Activated T-cell treated with anti-CD3 and anti-CD28 coated beads for 24 hours (primary cell): ENCODE measurements around the gene VAC14.
"Not testable (repeated sequence)": the region's sequence is repeated elsewhere in the genome, so short reads cannot be mapped to it uniquely, and the experiment has no call there.

Experiments used
- DNase-seq: peaks from one replicate; pipeline ENCODE4 v3.0.0-alpha.2; 2020; ENCODE audit warnings: low read depth

VAC14 gene

DNA sequence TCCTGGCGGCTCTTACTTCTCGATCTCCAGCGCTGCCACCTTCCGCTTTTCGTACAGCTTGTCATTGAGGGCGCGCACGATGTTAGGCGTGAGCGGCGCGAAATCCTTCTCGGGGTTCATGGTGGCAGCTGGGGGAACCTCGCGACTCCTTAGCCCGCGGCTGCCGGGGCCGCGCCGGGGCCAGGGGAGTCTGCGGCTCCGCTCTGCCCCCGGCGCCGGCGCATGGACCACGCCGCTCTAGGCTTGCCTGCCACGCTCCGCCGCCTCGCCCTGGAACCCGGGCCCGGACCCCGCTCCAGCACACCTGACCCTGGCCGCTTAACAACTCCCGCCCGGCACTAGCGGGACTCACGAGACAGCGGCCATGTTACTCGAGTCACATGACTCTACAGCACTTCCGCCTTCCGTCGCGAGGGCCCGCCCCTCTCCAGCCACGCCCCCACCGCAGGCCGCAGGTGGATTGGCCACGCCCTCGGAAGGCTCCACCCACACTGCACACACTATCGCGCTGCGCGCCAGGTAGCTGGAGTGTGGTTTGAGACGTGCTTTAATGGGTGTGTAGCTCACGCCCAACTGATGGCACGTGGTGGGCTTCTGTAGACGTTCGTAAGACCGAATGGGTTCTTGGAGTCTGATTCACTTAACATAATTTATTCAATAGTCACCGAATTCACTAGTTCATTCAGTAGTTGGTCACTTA lies at the start of gene VAC14:
VAC14 (minus strand) TSS at position 378 of the 700 bp plus-strand sequence; CDS start at position 120, 258 bp downstream.
- peak; percentile 96 for DNase-seq

DNA sequence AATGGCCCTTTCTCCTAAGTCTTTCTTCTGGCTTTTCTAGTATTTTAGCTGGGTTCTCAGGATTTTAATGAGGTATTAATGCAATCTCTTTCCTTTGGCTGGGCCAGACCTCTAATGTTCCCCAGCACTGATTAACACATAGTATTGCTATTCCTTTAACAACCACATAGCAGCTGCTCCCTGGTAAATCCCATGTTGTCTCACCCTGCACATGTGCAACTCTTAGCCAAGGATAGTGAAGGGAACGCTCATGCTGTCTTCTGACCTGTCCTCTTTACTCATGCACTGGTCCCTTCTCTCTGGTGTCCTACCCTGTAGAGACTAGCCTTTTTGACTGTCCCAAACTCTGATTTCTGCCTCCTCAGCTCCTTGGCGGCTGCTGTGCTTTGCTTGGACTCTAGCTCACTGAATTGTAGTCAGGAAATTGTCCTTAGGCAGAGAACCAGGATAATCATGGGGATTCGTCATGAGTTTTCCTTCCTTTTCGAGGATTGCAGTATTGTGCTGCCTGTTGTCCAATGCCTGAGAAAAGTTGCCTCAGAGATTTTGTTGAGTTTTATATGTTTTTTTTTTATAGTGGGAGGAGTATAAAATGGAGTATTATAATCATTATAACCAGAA lies 22.6 kb upstream of the VAC14 start:
- not testable (repeated sequence) for DNase-seq

DNA sequence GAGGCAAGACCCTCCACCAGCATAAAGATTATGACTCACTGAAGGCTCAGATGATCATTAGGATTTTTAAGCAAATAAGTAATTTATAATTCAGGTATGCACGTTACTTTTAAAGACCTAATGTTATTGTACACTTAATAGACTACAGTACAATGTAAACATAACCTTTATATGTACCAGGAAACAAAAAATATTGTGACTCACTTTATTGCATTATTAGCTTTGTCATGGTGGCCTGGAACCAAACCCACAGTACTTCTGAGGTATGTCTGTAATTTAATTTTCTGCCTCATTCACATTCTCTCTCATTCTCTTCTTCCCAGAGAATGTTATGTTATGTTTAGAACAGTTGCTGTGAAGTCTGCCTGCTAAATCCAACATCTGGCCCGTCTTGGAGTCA lies 21.8 kb upstream of the VAC14 start:
- DNase-seq, result not testable (repeated sequence)

DNA sequence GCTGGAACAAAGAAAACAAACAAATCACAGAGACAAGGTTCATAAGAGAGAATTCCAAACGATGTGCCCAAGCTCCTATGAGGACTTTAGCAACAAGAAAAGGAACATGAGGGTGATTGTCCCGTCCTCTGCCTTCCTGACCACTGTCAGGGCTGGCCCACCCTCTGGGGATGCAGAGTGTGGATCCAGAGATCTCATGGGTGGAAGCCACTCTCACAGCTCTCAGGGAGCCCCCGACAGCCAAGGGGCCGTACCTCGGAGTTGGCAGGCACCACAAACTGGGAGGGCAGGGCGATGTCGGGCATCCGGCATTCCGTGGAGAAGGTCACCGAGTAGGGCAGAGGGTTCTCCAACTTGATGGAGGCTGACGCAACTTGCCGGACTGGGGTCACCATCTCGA lies 17.1 kb upstream of the VAC14 start:
- not testable (repeated sequence) for DNase-seq

DNA sequence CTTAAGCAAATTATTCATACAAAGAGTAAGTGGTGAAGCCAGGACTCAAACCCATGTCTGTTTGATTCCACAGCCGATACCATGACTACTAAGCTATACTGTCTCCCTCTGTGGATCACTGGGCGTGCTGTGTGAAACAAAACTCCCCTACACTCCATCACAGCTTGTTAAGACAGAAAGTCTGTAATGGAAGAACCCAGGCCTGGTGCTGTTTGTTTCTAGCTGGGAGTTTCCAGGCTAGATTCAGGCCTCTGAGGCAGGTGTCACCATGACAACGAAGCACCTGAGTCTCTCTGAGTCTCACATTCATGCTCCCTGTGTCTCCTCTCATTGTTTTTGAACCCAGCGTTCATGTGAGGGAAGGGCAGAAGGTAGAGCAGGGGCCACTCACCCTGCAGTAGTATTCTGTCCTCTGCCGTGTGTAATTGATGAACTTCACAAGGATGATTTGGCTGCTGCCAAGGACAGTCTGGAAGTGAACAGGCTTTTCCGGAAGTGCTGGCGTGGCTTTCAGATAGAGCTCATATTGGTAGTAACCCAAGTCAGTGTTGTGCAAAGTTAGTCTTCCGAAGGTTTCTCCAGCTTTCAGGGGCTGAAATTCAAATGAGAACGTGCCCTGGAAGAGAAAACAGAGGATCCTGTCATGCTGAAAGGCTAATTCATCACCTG lies 8.6 kb upstream of the VAC14 start:
- DNase-seq, result no peak

DNA sequence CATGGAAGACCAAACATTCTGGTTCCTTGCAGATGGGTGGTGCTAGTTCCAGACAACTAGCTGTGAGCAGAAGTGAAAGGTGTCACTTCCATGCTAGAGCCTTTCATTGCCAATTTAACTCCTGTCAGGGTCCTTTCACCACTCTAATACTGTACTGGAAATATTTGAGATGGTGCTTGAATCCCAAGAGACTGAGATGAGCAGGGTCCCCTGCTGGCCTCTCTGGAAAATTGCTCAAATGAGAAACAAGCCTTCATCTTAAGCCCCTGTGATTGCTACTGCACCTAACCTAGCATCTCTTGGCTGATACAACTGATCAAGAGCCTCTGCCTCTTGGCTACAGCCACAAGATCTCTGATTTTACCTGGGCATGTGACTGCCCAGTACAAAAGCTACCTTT lies 7.4 kb upstream of the VAC14 start:
- DNase-seq, result no peak

DNA sequence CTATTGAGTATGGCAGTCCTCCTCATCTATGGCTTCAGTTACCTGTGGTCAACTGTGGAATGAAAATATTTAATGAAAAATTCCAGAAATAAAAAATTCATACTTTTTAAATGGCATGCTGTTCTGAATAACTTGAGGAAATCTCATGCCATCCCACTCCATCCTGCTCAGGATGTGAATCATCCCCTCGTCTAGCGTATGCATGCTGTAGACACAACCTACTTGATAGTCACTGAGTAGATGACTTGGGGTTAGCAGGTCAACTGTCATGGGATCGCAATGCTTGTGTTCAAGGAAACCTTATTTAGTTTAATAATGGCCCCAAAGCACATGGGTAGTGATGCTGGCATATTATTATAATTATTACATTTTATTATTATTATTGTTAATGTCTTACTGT lies 4.8 kb upstream of the VAC14 start:
- no peak for DNase-seq

DNA sequence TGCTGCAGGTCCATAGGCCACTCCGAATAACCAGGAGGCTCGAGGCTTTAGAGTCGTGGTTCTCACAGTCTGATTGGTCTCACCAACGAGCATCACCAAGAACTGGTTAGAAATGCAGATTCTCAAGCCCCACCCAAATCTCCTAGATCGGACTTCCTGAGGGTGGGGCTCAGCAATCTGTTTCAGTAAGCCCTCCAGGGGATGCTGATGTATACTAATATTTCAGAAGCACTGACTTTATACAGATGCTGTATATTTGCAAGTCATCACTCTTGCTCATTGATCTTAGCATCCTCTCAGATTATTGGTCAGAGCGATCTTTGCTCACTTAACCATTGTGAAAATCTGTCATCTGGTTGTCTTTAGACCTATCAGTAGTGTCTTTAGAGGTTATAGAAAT lies 4.4 kb upstream of the VAC14 start:
- DNase-seq, result no peak

DNA sequence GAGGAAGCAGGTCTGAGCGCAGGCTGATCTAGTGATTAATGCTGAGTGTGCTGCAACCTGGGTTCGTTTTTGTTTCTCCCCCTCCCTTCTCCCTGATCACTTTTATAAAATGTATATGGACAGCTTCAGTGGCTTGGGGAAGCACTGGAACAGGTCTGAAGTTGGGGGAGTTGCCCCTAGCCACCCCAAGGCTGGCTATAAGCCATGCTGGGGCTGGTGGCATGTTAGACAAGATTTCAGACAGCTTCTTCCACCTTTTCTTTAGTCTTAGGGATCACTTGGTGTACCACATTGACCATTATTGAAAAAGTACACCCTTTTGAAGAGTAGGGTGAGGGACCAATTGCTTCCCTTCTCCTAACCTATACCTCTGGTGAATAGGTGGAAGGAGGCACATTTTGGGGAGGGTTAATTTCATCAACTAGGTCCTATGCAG lies 3.8 kb upstream of the VAC14 start:
- no peak for DNase-seq

DNA sequence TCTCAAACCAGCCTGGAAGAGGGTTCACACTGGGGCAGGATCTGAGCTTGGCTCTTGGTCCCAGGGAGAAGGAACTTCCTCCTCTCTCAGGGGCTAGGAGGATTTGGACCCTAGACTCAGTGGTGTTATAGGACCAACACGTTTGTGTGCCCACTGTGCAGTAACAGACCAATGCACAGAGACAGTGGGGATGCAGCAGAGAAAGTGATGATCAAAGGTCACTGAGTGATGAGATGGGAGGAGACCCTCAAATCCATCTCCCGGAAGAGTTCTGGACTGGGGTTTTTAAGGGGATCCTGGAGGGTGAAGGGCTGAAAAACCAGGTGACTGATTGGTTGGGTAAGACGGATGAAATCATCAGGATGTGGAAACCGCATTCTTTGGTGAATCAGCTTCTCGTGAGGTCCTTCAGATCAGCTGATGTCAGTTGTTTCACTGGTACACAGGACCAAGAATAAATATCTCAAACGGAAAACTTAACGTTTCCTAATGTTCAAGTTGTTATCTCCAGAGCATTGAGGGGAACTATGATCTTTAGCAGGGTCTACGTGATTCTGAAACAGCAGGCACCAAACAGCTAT lies 3.3 kb upstream of the VAC14 start:
- no peak for DNase-seq

DNA sequence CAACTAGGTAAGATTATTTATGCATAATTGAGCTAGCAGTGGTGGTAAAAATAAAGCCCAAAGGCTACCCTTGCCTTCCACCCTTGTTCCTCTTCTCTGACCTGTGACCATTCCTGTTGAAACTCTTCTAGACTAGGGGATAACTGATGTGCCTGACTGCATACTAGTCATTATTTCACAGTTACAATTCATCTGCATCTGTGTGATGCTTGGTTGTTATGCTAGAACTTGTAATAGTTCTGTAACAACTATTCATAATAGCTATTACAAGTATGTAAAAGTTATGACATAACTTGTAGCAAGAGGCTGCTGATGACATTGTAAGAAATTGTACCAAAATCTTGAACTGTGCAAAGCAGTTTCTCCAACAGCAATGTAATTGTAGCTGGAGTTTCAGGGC lies 2.4 kb upstream of the VAC14 start:
- DNase-seq, result no peak

DNA sequence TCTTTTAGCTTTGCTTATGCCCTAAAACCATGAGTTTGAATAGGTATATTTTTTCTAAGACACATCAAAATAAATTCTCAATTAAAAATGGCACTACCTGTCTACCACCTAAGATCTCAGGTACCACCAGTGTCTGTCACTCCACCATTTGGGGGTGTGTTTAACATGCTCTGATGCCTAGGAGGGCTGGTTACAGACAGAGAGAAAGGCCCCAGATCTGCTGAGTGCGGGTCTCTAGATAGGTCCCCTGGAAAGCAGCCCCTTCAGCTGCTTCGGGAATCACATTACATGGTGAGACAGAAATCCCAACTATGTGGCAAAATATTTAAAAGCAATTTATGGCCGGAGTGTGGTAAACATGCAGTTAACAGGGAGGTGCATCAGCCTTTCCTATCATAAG lies 653 bp upstream of the VAC14 start:
- no peak for DNase-seq

DNA sequence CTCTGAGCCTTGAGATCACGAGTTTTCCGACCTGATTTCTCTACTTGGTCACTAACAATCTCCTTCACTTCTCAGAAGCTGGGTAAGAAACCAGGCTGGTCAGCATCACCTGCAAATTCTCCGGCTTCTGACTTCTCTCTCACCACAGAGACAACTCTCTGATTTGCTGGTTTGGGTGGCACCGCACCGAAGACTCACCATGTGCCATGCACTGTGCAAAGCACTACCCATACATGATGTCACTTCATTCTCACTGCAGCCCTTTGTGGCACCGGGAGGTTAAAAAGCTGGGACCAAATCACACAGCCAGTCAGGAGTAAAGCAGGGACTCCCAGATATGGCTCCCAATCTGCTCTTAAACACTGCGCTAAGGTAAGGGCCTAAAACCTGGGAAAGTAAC lies 647 bp downstream of the VAC14 start:
- DNase-seq, result no peak

DNA sequence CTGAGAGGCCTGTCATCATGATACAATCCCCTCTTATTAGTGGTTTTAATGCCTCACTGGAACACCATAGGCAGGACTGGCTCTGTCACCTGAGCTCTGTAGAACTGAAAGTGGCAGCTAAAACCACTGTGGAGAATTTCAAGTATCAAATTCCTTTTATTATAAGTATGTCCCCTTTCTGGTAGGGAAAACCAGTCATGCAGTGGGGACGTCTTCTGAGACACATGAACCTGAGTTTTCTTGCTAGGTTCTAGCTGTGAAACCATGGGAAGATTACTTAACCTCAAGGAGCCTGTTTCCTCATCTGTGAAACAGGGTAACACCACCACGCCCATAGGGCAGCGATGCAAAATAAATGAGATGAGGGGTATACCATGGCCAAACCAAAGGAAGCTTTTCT lies 4.7 kb downstream of the VAC14 start:
- DNase-seq, result no peak

DNA sequence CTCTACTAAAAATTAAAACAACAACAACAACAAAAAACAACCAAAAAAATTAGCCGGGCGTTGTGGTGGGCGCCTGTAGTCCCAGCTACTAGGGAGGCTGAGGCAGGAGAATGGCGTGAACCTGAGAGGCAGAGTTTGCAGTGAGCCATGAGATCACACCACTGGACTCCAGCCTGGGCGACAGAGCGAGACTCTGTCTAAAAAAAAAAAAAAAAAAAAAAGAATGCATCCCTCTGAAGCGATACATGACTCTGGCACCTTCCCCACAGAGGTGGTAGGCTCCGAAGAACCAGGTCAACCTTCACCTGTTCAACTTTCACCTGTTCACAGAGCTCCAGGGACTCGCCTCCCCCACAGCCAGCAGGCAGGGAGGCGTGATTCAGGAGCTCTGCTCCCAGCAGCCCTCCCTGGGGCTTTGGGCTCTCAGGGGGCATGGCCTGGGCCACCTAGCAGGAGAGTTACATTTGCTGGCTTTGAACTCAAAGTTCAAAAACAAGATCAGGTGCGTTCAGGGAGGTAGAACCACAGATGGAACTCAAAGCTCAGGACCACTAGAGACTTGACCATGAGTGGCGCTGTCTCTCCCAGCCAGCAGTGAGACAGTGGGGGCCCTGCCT lies 5.6 kb downstream of the VAC14 start:
- no peak for DNase-seq

DNA sequence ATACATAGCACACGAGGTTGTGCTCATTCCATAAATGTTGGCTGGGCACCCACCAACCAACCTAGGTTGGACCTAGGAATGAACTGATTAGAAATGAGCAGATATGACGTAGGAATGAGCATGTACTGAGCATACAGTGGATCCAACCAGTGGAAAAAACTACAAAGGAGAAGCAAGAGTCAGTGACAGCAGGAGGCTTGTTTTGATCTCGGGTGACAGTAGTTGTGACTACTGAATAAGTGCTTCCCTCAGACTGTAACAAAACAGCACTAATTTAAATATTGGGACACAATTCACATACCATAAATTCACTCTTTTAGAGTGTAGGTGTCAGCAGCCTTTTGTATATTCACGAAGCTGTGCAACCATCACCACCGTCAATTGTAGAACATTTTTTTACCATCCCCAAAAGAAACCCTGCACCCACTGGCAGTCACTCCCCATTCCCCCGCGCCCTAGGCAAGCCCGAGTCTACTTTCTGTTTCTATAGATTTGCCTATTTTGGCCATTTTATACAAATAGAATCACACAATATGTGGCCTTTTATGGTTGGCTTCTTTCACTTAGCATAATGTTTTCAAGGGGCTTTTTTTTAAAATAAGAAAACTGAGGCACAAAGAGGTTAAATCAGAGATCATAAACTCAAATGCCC lies 7.0 kb downstream of the VAC14 start:
- no peak for DNase-seq

DNA sequence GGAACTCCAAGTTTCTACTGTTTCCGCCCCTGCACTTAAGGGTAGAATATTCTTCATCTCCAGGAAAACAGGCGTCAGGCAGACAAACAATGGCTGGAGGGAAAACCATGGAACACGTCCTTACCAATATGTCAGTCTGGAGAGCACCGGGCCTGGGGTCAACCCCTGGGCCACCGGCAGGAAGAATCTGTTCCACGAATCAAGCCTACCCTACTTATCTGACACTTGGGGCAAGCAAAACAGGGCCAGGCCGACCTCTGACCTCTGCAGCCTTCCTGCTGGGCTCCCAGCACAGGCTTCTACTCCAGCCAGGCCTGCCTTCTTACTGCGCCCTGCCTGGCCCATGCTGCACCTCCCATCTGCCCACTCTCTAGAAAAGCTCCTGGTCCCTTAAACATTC lies 10.1 kb downstream of the VAC14 start:
- DNase-seq, result no peak

DNA sequence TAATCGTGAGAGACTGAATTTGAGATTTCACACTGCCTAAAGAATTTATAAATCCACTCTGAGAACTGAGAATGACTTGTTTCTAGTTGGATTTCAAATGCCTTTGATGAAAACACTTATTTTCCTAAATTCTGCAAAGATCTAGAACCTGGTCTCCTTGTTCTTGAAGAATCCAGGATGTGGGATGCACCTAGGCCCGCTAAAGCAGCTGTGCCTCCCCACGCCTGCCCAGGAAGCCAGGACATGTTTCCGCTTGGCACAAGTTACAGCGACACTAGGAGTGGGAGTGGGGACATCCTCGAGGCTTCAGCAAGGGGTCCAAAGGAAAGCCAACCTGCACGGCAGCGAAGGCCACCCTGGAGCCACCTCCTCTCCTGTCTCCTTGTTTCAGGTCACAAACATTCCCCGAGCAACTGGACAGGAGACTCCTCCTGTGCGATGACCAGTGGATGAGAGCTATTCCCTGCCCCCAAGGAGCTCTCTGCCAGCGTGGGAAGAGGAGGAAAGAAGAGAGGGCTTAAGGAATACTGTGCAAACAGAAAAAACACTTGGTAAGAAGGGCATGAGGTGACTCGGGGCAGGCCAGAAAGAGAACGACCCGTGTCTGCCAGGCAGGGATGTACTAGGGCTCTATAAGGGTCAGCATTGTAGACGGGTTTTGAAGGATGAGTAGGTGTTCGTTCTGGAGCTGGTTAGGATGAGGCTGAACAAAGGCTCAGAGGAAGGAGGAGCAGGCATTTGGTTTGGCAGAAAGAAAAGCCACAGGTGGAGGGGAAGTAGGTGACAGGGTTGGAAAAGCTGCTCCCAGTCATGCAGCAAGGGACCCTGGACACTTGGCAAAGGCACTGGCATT lies 11.1 kb downstream of the VAC14 start:
- DNase-seq, result no peak

DNA sequence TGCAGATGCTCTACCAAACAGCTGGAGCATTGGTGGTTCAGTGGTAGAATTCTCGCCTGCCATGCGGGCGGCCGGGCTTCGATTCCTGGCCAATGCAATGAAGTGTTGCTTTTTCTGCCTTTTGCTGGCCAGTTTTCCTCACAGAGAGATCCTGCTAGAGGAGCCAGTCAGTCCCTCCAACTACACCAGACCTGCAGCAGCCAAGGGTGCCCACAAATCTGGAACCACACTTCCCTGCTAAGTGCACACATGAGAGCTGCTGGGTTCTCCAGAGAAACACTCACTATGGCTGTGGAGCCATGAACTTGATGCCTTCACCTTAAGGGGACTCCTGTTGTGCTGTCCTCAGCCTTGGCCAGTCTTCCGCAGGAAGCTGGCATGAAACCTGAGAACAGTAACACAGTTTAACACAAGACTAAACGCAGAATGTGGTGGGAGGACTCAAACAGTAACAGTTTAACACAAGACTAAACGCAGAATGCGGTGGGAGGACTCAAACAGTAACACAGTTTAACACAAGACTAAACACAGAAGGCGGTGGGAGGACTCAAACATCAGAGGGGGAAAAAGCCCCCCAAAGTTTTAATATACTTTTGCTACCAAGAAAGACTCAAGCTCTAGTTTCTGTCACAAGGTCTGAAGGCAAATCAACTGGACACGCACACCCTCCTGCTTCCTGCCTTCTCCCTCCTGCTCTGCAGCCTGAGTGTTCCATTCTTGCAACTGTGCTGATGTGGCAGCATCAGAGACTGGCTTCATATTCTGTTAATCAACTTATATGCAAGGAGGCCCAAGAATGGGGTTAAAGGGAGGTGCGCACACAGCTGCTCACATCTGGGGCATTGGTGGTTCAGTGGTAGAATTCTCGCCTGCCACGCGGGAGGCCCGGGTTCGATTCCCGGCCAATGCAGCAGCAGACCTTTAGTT lies 12.0 kb downstream of the VAC14 start:
- no peak for DNase-seq
